ENCODE data around the gene SLC9A8.
A peak's percentile ranks its signal among the peaks of the same experiment; 100 is the strongest.

Gene SLC9A8

GRCh38 chr20:49883246-49883802 lies 70.7 kb downstream of the SLC9A8 start:
- H3K36me3 ChIP-seq: peaks cover 100% of the 10 kb centered on the region
- no peak overlapping the region for H3K4me3 ChIP-seq (ENCODE audit: low read depth in 1 of 2, low read length in 1 of 2)
- TF ChIP-seq CTCF (IDR thresholded peaks at IDR 0.05): no peak
- no peaks in the 10 kb centered on the region for H3K9me3 ChIP-seq
- no peak overlapping the region for H3K27ac ChIP-seq
- peaks cover 3 to 4% of the 10 kb centered on the region in 2 experiments for H3K4me1 ChIP-seq (ENCODE audit: control insufficient read depth in 1 of 2, insufficient read depth in 1 of 2, low read depth in 1 of 2, low read length in 1 of 2)
- H3K27me3 ChIP-seq: no peaks in the 10 kb centered on the region

- TF ChIP-seq CTCF (IDR thresholded peaks at IDR 0.05): no peak
- H3K4me3 ChIP-seq (ENCODE audit: low read depth in 1 of 2, low read length in 1 of 2): no peak overlapping the region
- peaks cover 27 to 28% of the 10 kb centered on the region in 2 experiments for H3K4me1 ChIP-seq (ENCODE audit: control insufficient read depth in 1 of 2, insufficient read depth in 1 of 2, low read depth in 1 of 2, low read length in 1 of 2)
- no peaks in the 10 kb centered on the region for H3K27me3 ChIP-seq
- H3K9me3 ChIP-seq: no peaks in the 10 kb centered on the region
- no peak overlapping the region for H3K27ac ChIP-seq
- H3K36me3 ChIP-seq: peaks cover 85% of the 10 kb centered on the region
Measured at GRCh38 chr20:49885558-49886332, 73.1 kb downstream of the SLC9A8 start.

GRCh38 chr20:49886571-49887213 lies 74.1 kb downstream of the SLC9A8 start:
- Histone ChIP-seq H3K9me3 (no peaks in the 10 kb centered on the region), H3K4me1 (ENCODE audit: control insufficient read depth in 1 of 2, insufficient read depth in 1 of 2, low read depth in 1 of 2, low read length in 1 of 2) (peaks cover 37% of the 10 kb centered on the region in 2 experiments), H3K36me3 (peaks cover 76% of the 10 kb centered on the region), H3K4me3 (ENCODE audit: low read depth in 1 of 2, low read length in 1 of 2) (no peak overlapping the region), H3K27me3 (no peaks in the 10 kb centered on the region), H3K27ac (peak overlapping the region; percentile 85)
- TF ChIP-seq CTCF (IDR thresholded peaks at IDR 0.05): no peak

- H3K4me1 ChIP-seq (ENCODE audit: control insufficient read depth in 1 of 2, insufficient read depth in 1 of 2, low read depth in 1 of 2, low read length in 1 of 2): peaks cover 45 to 46% of the 10 kb centered on the region in 2 experiments
- peaks cover 67% of the 10 kb centered on the region for H3K36me3 ChIP-seq
- peak overlapping the region; percentile 85 for H3K27ac ChIP-seq
- H3K9me3 ChIP-seq: no peaks in the 10 kb centered on the region
- no peaks in the 10 kb centered on the region for H3K27me3 ChIP-seq
- H3K4me3 ChIP-seq (ENCODE audit: low read depth in 1 of 2, low read length in 1 of 2): no peak overlapping the region
- no peak for TF ChIP-seq CTCF (IDR thresholded peaks at IDR 0.05)
Measured at GRCh38 chr20:49887251-49888211, 74.9 kb downstream of the SLC9A8 start.
